ENCODE data around the gene SPATA4.

The SPATA4 gene

GRCh38 chr4:176189891-176190795 is 5.2 kb downstream of the SPATA4 start:
- DNase-seq: no peak

DNA sequence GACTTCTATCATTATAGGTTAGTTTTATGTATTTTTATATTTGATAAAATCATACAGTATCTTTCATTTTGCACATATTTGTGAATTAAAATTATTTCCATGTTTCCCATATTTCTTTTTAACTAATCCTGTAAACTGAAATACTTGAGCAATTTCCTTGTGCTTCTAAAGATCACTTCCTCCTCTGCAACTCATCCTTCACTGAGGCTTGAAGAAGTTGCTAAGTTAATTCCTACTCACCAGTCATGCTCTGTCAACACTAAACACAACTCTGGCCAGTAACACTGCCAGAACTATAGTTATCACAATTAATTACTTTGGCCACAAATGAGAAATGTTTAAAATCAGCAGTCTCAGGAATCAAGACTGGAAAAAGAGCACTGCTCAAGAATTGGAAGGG is 6.7 kb downstream of the SPATA4 start:
- no peak for DNase-seq

DNA sequence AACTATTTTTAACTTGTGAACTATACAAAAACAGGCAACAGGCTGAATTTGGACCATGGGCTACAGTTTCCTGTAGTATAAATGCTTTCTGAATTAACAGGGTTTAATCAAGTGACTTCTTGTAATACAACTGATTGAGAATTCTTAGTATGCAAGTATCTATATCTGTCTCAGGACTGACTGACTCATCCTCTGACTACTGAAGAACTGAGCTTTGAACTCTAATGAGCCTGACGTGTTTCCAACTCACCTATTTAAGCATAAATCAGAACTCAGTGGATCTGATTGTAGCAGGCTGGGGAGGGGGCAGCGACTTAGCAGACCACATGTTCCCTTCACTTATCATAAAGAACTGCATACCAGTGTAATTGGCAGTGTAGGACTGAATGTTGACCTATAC is 7.8 kb downstream of the SPATA4 start:
- no peak for DNase-seq

- DNase-seq: no peak
Observed at GRCh38 chr4:176186671-176187395, 8.6 kb downstream of the SPATA4 start.

DNA sequence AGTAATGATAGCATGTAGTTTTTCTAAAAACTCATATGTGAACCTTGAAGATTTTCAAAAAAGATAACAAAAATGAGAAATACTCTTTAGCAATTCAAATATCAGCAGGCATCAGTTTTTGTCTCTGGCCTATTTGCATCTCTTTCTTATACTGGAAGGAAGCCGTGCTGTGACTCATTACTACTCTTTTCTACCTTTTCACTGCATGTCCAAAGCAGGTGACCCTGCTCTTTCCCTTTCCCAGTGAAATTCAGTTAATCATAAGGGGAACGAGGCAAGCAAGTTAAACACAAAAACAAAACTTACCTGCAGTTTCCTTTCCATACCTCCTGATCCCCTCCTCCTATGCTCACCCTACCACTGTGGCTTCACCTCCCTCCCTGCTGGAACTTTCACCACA is 9.3 kb downstream of the SPATA4 start:
- DNase-seq: no peak

DNA sequence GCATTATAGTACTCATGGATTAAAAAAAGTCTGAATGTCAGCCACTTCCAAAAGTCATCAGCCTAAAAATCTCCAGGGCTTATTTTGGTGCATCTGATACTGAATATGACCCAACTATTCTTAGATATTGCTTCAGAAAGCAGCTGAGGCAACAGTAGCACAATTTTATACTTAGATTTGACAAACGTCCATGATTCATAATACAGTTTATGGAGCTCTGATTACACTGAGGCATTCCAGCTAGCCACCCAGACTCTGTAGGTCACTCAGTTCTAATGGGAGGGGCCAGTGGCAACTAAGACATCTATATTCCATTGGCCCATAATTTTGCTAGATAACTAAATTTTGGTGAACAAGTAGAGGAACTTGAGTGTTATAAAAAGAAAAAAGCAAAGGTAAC is 10.3 kb downstream of the SPATA4 start:
- DNase-seq: no peak

DNA sequence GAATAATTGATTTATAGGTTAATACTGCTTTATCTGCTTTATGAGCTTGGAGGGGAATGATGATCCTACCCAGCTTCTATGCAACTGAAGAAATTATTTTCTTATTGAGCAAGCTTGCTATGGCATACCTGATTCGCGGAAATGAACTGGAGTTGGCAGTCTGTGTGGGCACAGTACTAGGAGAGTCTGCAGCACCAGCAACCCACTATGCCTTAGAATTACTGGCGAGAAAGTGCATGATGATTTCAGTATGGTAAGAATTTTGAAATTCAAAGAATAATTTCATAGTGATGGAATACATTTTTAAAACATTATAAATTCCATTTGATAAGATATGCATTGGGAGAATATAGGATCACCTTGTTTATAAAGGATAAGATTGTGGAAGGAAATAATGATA is 32.3 kb downstream of the SPATA4 start:
- no peak for DNase-seq

- DNase-seq: no peak
Observed at GRCh38 chr4:176156656-176157055, 38.7 kb downstream of the SPATA4 start.

DNA sequence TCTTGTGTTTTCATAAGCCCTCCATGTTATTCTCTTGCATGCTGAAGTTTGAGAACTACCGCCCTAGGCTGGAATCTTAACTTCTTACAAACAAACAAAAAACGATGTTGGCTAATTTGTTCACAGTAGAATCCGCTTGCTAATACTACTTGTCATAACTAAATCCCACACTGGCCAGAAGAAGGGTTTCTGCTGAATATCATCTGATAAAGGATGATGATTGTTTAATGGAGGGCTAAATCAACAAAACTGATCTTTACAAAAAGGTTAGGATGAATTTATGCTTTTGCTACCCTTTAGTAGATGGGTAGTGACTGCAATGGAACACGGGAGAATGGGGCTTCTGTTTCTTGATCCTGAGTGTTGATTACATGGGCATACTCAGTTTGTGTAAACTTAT is 42.3 kb downstream of the SPATA4 start:
- DNase-seq: no peak

DNA sequence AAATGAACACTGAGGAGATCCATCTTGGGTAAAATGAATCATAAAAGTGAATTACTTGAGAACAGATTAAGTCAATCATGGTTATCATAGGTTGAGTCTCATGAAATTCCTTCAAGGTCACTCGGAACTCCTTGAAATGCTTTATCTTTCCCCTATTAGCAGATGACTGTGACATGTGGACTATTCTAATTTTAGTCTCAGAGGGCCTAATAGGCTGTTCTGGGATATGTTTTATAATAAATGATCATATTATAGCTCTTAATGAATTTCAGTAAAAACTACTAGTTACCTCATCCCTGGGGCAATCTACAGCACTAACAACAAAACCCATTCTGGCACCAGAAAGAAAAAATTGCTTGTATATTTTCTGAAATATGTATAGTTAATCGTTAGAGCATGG is 44.7 kb downstream of the SPATA4 start:
- no peak for DNase-seq

- DNase-seq: no peak
Observed at GRCh38 chr4:176150356-176150682, 45.1 kb downstream of the SPATA4 start.

DNA sequence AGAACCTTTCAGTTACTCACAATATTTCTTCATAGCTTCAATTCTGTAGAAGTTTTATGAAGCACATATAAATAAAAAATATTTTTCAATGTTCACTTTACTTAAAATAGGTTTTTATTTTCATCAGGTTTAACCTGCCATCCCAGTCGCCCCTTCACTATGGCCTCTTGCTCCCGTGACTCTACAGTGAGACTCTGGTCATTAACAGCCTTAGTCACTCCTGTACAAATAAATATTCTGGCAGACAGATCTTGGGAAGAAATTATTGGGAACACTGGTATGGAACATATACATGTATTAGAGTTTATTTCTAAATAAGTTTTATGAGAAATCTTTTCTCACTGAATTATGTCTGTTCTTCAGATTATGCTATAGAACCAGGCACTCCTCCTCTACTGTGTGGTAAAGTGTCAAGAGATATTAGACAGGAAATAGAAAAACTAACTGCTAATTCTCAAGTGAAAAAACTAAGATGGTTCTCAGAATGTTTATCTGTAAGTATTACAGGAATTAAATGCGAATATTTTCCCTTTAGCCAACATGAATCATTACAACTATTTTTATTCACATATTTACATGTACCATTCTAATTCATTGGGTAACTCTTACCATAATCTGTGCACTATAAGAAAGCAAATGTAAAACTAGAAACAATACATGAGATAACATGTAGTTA is 45.6 kb downstream of the SPATA4 start:
- DNase-seq: no peak

GRCh38 chr4:176142253-176142652 is 53.1 kb downstream of the SPATA4 start:
- no peak for DNase-seq

DNA sequence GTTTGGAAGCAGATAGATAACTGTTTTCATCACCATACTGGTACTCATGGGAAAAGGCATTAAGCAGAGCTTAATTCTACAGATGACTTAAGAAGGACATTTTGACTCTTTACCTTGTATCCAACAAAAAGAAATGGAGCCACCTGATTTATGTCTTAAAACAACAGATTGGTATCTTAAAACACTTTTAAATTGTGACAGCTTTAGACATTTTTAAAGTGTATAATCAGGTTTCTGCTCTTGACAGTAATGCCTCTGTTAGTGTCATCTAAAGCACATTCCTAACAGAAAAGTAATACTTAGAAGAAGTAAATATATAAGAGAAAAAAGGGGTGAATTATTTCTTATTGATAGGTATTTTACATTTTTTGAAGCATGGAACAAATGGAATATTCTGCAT is 55.9 kb downstream of the SPATA4 start:
- DNase-seq: no peak

DNA sequence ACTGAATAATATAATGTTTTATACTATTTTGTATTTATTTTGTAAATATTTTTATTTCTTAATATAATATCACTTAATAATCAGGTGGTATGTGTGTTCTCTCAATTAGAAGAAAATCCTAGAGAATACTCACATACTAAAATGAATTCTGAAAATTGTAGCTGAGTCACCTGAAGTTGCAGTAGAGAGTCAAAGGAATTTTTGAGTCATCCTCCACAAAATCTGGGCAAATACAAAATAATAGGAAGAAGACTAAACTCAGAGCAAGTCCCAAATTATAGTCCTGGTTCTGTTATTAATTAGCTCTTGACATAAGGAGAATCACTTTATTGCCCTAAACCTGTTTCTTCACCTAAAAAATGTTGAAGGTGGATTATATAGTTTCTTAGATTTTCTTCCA is 57.8 kb downstream of the SPATA4 start:
- no peak for DNase-seq

GRCh38 chr4:176134670-176135069 is 60.7 kb downstream of the SPATA4 start:
- DNase-seq: no peak
